MV-4-11 (cell line): ENCODE data around the gene ARHGAP8.
"Not testable (repeated sequence)": the region's sequence is repeated elsewhere in the genome, so short reads cannot be mapped to it uniquely, and the experiment has no call there.

Experiments used
- DNase-seq: peaks from one replicate; lab custom pipeline; 2025; lab: John Stamatoyannopoulos, UW

ARHGAP8 gene

DNA sequence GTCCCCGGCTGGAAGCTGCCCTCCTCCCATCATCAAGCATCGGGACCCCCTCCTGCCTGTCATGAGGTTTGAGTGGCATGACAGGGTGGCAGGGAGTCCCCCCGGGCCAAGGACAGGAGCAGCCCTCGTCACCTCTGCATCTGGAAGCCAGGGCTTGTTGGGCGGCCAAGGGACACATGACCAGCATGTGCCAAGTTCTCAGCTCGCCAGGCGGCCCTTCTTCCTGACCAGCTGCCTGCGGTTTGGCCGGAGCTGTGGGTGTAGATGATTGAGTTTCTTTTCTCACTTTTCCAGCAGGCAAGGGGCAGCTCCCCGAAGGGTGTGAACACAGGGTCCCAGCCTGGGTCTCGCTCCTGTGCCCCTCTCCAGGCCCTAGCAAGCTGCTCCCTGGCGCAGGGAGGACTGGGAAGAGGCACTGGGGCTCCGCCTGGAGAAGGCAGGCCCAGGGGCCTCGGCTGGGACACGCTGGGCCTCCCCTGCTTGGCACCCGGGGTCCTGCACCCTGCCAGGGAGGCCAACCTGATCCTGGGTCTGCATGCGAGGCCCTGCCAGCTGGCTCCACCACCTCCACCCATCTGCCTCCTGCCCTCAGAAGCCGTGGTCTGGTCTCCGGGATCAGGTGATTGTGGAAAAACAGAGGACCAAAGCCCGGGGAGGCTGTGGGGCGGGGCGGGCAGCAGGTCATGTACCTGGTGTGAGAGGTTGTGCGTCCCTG is 13.4 kb downstream of the ARHGAP8 start:
- no peak for DNase-seq

GRCh38 chr22:44773082-44773481 is 20.7 kb downstream of the ARHGAP8 start:
- DNase-seq, result no peak

GRCh38 chr22:44775862-44776261 is 23.5 kb downstream of the ARHGAP8 start:
- no peak for DNase-seq

DNA sequence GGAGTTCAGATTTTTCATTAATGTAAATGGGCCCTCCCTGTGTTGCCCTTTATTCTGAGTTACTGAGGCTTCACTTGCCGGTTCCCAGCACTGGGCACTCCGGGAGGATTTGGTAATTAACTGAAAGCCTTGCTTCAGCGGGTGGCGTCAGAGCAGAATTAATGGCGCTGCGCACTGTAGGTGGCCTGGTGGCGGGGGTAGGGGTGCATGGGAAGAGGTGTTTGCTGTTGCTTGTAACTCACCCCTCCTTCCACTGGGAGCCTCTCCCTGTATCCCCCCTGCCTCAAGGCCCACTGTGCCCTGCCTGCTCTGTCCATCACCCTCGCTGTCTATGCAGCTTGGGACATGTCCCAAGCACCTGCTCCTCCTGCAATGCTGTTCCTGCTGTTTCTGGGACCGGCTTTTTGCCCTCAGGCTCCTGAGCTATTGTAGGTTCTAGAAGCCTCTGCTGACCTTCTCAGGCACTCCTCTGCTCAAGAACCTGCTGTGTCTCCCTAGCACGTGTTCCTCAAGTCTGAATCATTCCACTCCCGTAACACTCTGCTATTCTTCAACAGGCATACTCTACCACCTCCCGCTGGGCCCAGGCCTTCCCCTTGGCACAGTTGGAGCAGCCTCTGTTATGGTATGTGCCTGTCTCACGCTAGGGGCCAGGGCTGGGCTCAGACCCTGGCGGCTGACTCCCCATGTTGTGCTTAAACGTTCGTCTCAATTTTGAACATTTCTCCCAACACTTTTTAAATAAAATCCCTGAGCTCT is 24.4 kb downstream of the ARHGAP8 start:
- no peak for DNase-seq

DNA sequence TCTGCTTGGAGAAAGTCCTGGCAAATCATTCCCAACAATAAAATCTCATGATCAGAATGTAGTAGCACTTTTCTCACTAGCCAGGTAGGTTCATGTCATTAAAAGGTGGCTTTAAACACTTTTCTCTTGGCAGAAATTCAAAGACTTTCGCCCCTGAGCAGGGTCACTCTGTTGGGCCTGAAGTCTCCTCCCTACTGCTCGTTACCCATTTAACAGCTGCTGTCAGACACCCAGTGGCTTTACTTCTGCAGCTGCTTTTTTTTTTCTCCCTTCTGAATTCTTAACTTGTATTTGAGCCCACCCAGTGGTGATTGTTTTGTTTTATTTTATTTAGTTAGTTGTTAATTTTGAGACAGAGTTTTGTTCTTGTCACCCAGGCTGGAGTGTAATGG is 25.0 kb downstream of the ARHGAP8 start:
- no peak for DNase-seq

DNA sequence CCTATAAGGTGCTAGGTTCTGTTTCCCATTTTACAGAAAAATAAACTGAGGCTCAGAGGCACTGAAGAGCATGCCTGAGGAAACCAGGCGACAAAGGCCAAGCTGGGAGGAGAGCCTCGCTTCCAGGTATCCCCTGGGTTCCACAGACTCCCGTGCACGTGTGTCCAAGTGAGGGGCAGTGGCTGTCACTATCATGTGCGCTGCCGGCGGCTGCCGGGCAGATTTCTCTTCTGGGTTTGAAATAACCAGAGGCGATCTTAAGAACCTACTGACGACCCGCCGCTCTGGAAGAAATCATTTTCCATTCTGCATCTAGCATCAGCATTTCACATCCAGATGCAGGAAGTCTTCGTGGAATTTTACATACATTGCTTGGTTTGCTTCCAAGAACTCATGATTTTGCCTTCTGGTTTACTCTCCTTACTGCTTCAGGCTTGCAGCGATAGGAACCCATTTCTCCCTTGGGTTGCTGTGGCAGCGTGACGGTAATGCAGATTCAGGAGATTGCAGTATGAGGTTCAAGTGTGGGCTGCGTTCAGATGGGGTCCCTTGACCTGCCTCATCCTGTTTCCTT is 28.6 kb downstream of the ARHGAP8 start:
- DNase-seq, result no peak

- no peak for DNase-seq
Observed at GRCh38 chr22:44782363-44782963, 30.1 kb downstream of the ARHGAP8 start.

GRCh38 chr22:44783091-44783490 is 30.7 kb downstream of the ARHGAP8 start:
- DNase-seq, result no peak

- DNase-seq, result no peak
Observed at GRCh38 chr22:44783581-44783980, 31.2 kb downstream of the ARHGAP8 start.

DNA sequence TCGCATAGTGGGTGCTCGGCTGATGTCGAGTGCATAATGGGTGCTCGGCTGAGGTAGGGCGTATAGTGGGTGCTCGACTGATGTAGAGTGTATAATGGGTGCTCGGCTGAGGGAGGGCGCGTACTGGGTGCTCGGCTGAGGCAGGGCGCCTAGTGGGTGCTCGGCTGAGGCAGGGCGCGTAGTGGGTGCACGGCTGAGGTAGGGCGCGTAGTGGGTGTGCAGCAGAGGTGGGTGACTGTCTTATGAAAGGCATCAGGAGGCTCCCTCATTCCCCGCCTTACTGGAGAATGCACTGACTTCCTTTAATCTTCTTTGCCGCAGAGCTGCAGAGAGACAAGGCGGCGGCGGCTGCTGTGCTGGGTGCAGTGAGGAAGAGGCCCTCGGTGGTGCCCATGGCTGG is 33.8 kb downstream of the ARHGAP8 start:
- no peak for DNase-seq

DNA sequence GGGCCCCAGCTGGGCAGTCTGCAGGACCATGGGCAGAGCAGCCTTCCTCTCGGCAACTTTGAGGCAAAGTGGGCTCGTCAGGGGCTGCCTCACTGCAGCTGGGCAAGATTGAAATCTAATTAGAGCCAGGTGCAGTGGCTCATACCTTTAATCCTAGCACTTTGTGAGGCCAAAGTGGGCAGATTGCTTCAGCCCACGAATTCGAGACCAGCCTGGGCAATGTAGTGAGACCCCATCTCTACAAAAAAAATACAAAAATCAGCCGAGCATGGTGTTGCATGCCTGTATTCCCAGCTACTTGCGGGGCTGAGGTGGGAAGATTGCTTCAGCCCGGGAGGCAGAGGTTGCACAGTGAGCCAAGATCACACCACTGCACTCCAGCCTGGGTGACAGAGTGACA is 34.2 kb downstream of the ARHGAP8 start:
- DNase-seq, result no peak

- DNase-seq, result no peak
Observed at GRCh38 chr22:44787832-44788231, 35.5 kb downstream of the ARHGAP8 start.

DNA sequence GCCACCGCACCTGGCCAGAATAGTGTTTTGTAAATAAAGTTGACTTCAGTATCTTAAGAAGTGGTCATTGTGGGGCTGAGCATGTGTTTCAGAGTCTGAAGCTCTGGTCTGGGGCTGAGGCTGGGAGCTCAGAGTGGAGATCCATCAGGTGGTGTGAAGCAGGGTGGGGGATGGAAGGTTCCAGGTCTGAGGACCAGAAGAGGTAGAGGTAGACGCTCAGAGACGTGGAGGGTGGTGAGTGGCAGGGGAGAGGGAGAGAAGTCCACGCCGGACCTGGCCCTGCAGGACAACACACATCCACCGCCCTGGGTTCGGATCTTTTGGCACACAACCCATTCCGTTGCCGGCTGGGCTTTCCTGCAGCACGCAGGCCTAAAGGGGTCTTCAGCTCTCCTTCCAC is 40.7 kb downstream of the ARHGAP8 start:
- DNase-seq, result no peak

- no peak for DNase-seq
Observed at GRCh38 chr22:44793506-44794172, 41.3 kb downstream of the ARHGAP8 start.

DNA sequence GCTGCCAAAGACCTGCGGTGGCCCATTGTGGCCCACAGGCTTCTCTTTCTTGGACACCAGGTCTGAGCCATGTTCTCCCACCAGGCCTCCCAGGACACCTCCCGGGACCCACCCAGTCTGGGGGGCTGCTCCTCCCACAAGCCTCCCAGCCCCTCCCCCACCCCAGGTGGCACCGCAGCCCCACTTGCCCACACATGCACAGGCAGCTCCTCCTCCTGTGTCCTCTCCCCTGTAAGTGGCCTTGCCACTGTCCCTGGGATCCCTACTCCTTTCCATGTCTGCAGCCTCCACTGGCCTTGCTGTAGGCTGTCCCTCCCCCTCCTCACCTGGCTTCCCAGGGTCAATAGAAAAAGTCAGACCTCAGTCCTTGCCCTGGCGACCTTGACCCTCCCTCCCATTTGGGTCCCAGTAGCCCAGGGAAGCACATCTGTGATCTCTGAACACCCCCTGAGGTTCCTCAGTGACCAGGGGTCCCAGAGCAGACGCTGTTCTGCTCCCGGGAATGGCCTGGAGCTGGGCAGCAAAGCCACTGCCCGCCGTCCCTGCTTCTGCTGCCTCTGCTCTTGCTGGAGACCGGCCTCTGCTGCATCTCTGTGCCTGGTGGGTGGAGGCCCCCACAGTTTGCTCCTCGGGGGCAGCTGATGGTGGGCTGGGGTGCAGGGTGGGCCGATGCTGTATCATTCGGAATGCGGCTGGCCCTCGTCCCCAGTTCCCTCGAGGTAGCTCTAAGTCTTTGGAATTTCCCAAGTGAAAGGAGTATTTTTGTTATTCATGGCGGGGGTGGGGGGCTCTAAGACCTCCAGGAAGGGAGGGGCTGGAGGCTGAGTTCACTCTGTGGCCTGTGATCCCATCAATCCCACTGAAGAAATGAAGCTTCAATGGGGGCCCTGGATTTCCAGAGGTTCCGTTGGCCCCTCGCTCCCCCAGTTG is 43.6 kb downstream of the ARHGAP8 start:
- no peak for DNase-seq

DNA sequence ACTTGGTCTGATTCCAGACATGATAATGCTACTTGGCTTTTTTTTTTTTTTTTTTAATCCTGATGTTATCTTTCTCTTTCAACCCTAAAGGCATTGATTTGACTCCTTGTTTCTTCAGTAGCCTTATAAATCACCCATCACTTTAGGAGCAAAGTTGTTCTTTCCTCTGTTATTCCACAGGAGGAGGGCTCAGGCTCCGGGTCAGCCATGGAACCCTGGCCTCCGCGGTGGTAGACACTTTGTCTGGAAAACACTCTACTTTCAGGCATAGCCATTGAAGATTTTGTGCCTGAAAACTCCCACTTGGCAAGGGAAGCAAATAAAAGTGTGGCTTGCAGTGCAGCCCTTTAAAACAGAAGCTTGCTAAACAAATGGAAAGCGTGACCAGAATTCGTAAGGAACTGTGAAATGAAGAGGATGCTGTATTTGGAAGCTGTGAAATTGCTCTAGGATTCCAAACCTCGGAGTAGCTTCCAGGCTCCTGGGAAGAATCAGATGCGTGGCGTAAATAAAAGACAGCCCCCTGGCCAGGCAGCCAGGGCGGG is 44.9 kb downstream of the ARHGAP8 start:
- no peak for DNase-seq

GRCh38 chr22:44799077-44799945 is 46.9 kb downstream of the ARHGAP8 start:
- DNase-seq, result no peak

- not testable (repeated sequence) for DNase-seq
Observed at GRCh38 chr22:44799946-44800634, 47.7 kb downstream of the ARHGAP8 start.

- no peak for DNase-seq
Observed at GRCh38 chr22:44801476-44801875, 49.1 kb downstream of the ARHGAP8 start.
